Mucosa of stomach (tissue), 1 donor: Measurements from ENCODE around the gene NOSTRIN.

ENCODE experiments used
- H3K27me3 ChIP-seq: one replicate; pipeline ENCODE4 v1.7.0; 2013; ENCODE audit warnings: mild to moderate bottlenecking, low read length; ENCODE audit not compliant: control insufficient read depth, insufficient read depth
- H3K36me3 ChIP-seq: one replicate; pipeline ENCODE4 v1.7.0; 2013; ENCODE audit warnings: low read length; ENCODE audit not compliant: control insufficient read depth, insufficient read depth
- H3K4me1 ChIP-seq: one replicate; pipeline ENCODE4 v1.7.0; 2013; ENCODE audit warnings: mild to moderate bottlenecking, low read length; ENCODE audit not compliant: control insufficient read depth, insufficient read depth
- H3K4me3 ChIP-seq: one replicate; pipeline ENCODE4 v1.7.0; 2013; ENCODE audit warnings: low read length
- H3K9ac ChIP-seq: one replicate; pipeline ENCODE4 v1.7.0; 2013; ENCODE audit warnings: mild to moderate bottlenecking, low read length, moderate library complexity
- H3K9me3 ChIP-seq: one replicate; pipeline ENCODE4 v1.7.0; 2013; ENCODE audit warnings: mild to moderate bottlenecking, low read length, moderate library complexity; ENCODE audit not compliant: control insufficient read depth
- donor health status: Pancreatic carcinoma.

Gene NOSTRIN

DNA sequence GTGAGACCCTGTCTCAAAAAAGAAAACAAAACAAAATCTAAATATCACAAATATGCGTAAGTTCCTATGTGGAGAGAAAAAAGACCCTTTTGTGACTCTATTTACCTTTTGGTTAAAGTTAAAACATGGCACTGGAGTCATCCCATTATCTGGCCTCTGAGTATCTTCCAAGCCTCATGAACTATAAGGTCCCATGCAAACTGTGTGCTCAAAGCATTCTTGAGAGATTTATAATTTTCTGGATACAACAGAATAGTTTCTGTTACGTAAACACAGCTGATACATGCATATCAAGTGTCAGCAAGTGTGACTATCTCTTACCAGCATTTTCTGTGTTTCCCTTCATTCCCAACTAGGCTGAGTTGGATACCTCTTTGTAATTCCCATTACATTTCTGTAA lies 8.8 kb upstream of the NOSTRIN start:
- Histone ChIP-seq H3K9me3 (no peaks in the 10 kb centered on the region), H3K4me1 (peaks cover 18% of the 10 kb centered on the region), H3K9ac (no peak overlapping the region), H3K4me3 (no peak overlapping the region), H3K36me3 (no peaks in the 10 kb centered on the region), H3K27me3 (no peaks in the 10 kb centered on the region)

- Histone ChIP-seq H3K9me3 (no peaks in the 10 kb centered on the region), H3K4me3 (no peak overlapping the region), H3K9ac (no peak overlapping the region), H3K4me1 (peaks cover 28% of the 10 kb centered on the region), H3K27me3 (no peaks in the 10 kb centered on the region), H3K36me3 (no peaks in the 10 kb centered on the region)
These were observed 7.5 kb upstream of the NOSTRIN start for GRCh38 chr2:168794968-168795367.

DNA sequence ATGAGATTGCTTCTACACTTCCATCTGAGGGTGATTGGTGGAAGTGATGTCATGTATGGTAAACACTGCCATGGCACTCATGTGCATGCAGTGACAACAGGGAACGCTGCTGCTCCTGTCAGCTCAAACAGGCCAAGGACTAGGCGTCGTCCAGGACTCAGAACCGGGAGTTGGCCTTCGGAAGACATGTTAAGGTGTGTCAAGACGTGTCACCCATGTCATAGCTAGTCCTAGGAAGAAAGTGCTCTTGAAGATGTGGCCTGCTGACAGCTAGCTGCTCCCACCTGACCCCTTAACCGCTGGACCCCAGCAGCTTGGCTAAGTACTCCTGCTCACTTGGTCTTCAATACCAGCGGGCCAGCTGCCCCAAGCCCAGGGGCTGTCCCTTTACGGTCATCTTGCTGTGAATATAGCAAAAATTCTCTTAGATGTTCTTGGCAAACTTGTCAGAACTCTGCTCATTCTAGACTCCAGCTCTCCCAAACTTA lies 6.3 kb upstream of the NOSTRIN start:
- peaks cover 30% of the 10 kb centered on the region for H3K4me1 ChIP-seq
- H3K9me3 ChIP-seq: no peaks in the 10 kb centered on the region
- no peaks in the 10 kb centered on the region for H3K27me3 ChIP-seq
- no peak overlapping the region for H3K4me3 ChIP-seq
- H3K36me3 ChIP-seq: no peaks in the 10 kb centered on the region
- no peak overlapping the region for H3K9ac ChIP-seq

GRCh38 chr2:168796583-168797285 lies 5.7 kb upstream of the NOSTRIN start:
- no peak overlapping the region for H3K9ac ChIP-seq
- no peaks in the 10 kb centered on the region for H3K36me3 ChIP-seq
- H3K4me3 ChIP-seq: no peak overlapping the region
- H3K9me3 ChIP-seq: no peaks in the 10 kb centered on the region
- H3K27me3 ChIP-seq: no peaks in the 10 kb centered on the region
- H3K4me1 ChIP-seq: peaks cover 36% of the 10 kb centered on the region

- H3K9me3 ChIP-seq: no peaks in the 10 kb centered on the region
- H3K4me3 ChIP-seq: no peak overlapping the region
- no peak overlapping the region for H3K9ac ChIP-seq
- peaks cover 40% of the 10 kb centered on the region for H3K4me1 ChIP-seq
- no peaks in the 10 kb centered on the region for H3K36me3 ChIP-seq
- H3K27me3 ChIP-seq: no peaks in the 10 kb centered on the region
These were observed 5.2 kb upstream of the NOSTRIN start for GRCh38 chr2:168797286-168797655.

DNA sequence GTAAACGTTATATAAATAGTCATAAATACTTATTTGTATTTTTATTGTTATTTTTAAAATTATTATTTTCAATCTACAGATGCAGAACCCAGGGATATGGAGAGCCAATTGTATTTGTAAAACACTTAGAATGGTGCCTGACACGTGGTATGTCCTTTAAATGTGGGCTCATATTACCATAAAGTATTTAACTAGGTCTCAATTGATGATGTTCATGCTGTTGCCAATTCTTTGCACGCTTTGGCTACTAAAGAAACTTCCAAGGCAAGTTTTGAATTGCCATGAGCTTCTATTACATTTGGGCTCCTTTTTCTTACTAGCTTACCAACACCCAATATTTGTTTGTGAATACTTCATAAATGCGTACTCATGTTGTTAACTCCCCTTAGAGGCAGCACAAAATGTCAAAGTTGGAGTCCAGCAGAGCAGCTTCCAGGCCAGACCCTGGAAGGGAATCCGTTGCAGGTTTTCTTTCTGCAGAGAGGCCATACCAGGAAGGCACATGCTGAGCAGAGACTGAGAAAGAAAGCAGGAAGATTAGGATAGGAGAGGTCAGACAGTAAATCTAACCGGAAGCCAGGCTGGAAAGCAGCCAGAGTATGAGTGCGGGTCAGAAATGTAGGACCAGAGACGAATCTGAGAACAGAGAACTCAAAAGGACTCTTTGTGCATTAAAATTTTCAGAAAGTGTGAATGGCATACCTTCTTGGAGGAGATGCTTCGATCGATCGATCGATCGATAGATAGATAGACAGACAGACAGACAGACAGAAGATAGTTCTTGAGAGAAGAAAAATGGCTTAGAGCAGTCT lies 4.2 kb upstream of the NOSTRIN start:
- Histone ChIP-seq H3K27me3 (no peaks in the 10 kb centered on the region), H3K4me1 (peaks cover 40% of the 10 kb centered on the region), H3K9ac (no peak overlapping the region), H3K36me3 (no peaks in the 10 kb centered on the region), H3K4me3 (no peak overlapping the region), H3K9me3 (no peaks in the 10 kb centered on the region)

DNA sequence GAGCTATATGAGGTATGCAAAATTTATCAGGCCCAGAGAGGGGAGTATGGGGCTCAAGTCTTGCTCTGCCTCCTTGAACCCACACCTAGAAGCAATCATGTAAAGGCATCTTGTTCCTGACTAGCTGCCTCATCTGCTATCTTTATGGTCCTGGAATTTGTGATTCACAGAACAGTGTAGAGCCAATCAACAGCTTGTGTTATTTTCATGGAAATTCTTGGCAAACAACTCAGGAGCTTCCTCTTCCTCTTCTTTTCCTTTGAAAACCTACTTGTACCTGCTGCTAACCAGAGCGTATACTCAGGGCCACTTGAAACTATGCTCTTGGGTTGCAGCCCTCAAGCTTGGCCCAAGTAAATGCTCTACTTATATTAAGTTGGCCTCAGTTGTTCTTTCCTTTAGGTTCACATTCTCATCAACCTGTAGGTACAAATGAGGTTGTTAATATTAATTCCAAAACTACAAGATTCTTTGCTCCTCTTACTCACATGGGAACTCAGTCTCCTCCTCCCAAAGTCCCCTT lies 3.5 kb upstream of the NOSTRIN start:
- no peaks in the 10 kb centered on the region for H3K27me3 ChIP-seq
- no peak overlapping the region for H3K9ac ChIP-seq
- H3K4me3 ChIP-seq: no peak overlapping the region
- H3K9me3 ChIP-seq: no peaks in the 10 kb centered on the region
- no peaks in the 10 kb centered on the region for H3K36me3 ChIP-seq
- H3K4me1 ChIP-seq: peaks cover 40% of the 10 kb centered on the region

GRCh38 chr2:168801471-168801870 lies 966 bp upstream of the NOSTRIN start:
- Histone ChIP-seq H3K4me1 (peaks cover 36% of the 10 kb centered on the region), H3K9me3 (no peaks in the 10 kb centered on the region), H3K9ac (no peak overlapping the region), H3K4me3 (no peak overlapping the region), H3K36me3 (no peaks in the 10 kb centered on the region), H3K27me3 (no peaks in the 10 kb centered on the region)

GRCh38 chr2:168802859-168803725 lies 655 bp downstream of the NOSTRIN start:
- Histone ChIP-seq H3K4me3 (peak overlapping the region; percentile 34), H3K36me3 (no peaks in the 10 kb centered on the region), H3K9me3 (no peaks in the 10 kb centered on the region), H3K4me1 (peaks cover 27% of the 10 kb centered on the region), H3K9ac (peak overlapping the region; percentile 77), H3K27me3 (no peaks in the 10 kb centered on the region)

- no peaks in the 10 kb centered on the region for H3K36me3 ChIP-seq
- no peaks in the 10 kb centered on the region for H3K9me3 ChIP-seq
- peaks cover 18% of the 10 kb centered on the region for H3K4me1 ChIP-seq
- no peak overlapping the region for H3K4me3 ChIP-seq
- H3K27me3 ChIP-seq: no peaks in the 10 kb centered on the region
- H3K9ac ChIP-seq: peak overlapping the region; percentile 77
These were observed 1.8 kb downstream of the NOSTRIN start for GRCh38 chr2:168804214-168804613.

- Histone ChIP-seq H3K4me1 (peaks cover 12% of the 10 kb centered on the region), H3K4me3 (no peak overlapping the region), H3K36me3 (no peaks in the 10 kb centered on the region), H3K27me3 (no peaks in the 10 kb centered on the region), H3K9me3 (no peaks in the 10 kb centered on the region), H3K9ac (no peak overlapping the region)
These were observed 3.2 kb downstream of the NOSTRIN start for GRCh38 chr2:168805615-168806014.
